ENCODE measurements around the gene SCGB1C2. TPM values are rescaled to one million over a fixed set of nuclear protein-coding genes. Genes with fewer than 3 reads are reported as not detected.

Gene SCGB1C2
- total RNA-seq, 3 donors from 2014 or later, result not detected

GRCh38 chr17:185445-186138, 48.2 kb downstream of the SCGB1C2 start:
- Histone ChIP-seq H3K4me3 (no peak overlapping the region), H3K4me1 (ENCODE audit: low read depth) (peaks cover 4% of the 10 kb centered on the region), H3K36me3 (ENCODE audit: low read depth) (no peaks in the 10 kb centered on the region), H3K9me3 (no peaks in the 10 kb centered on the region)
- intact Hi-C loops (cut with DNase I, micrococcal nuclease), result no loop called here
- TF ChIP-seq CTCF (IDR thresholded peaks at IDR 0.05), result no peak
- DNase-seq, result no peak
- no peak for ATAC-seq

GRCh38 chr17:187130-187529, 49.8 kb downstream of the SCGB1C2 start:
- intact Hi-C loops (cut with DNase I, micrococcal nuclease), result no loop called here
- Histone ChIP-seq H3K4me1 (ENCODE audit: low read depth) (no peaks in the 10 kb centered on the region), H3K4me3 (no peak overlapping the region), H3K36me3 (ENCODE audit: low read depth) (no peaks in the 10 kb centered on the region), H3K9me3 (no peaks in the 10 kb centered on the region)
- no peak for TF ChIP-seq CTCF (IDR thresholded peaks at IDR 0.05)
- ATAC-seq (no peak), DNase-seq (no peak)

Other genes with a start within 250 kb of the SCGB1C2 start
- gene DOC2B, start 44.1 kb downstream of the SCGB1C2 start, total RNA-seq, result 1 to 10 TPM; 3.2 to 6.7 (median 4.0) TPM
- 10 to 100 TPM; 24.0 to 44.1 (median 36.7) TPM for gene RPH3AL, start 215.2 kb downstream of the SCGB1C2 start, total RNA-seq

Data from mucosa of descending colon (tissue), 3 donors.